Activated naive CD4-positive, alpha-beta T cell treated with anti-CD3 and anti-CD28 coated beads, Interleukin-2, amount 50 U/mL, for 16 hours (primary cell): Measurements from ENCODE around the gene SRP14.
"Not testable (repeated sequence)": the region's sequence is repeated elsewhere in the genome, so short reads cannot be mapped to it uniquely, and the experiment has no call there.

ENCODE experiments used
- DNase-seq: peaks from one replicate; pipeline ENCODE4 v3.0.0-alpha.2; 2020

Gene SRP14, protein sequence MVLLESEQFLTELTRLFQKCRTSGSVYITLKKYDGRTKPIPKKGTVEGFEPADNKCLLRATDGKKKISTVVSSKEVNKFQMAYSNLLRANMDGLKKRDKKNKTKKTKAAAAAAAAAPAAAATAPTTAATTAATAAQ

GRCh38 chr15:40038638-40039543 is at the start of gene SRP14:
Gene SRP14, minus strand, starts transcription at chr15:40039181. Its CDS starts 65 bp downstream, at chr15:40039116.
- DNase-seq: peak; percentile 95

GRCh38 chr15:40087991-40088928 is 49.3 kb upstream of the SRP14 start:
- DNase-seq: no peak

DNA sequence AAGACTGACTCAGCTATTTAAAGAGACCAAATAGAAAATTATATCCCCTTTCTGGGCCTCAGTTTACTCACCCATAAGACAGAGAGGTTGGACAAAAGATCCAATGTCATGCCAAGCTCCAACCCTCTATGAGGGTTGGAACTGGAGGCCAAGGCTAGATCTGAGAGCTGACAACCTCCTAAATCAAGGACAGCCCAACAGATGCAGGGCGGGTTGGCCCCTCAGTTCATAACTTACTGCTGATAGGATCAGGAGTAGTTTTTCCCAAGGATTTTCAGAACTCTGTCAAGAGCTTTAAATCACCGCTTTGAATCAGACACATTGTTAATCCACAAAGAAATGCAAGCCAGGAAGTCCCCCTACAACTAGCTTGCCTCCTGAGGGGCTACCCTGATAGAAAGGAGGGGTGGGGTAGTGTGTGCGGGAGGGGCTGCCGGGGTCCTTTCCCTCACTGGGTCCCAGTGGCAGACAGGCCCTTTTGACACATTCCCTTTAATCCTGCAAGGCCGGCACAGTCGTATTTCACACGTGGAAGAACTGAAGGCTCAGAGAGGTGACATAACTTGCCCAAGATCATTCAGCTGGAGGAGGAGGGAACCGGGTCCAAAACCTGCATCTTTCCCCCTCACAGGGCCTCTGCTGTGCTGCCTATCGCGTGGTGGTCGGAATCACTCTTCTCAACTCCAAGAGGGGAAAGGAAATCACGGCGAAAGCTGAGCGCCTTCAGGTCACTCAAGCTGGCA is 48.3 kb upstream of the SRP14 start:
- DNase-seq: no peak

DNA sequence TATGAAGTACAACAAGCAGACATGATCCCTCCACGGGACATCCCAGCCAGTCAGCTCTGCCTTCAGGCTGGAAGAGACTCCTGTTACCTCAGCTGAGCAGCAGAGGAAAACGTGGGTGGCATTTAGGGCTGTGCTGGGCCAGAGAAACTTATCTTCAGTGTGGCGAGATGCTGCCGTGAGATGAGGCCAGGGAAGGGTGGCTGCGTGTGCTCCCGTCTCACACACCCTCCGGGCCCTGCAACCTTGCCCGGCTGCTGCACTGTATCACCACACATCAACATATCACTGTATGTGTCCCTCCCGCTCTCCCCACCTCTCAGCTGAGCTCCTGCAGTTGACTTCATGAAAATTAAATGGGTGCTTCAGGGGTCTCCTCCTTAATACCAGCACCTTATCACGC is 46.3 kb upstream of the SRP14 start:
- no peak for DNase-seq

- DNase-seq: no peak
Measured at GRCh38 chr15:40084650-40085049, 45.7 kb upstream of the SRP14 start.

DNA sequence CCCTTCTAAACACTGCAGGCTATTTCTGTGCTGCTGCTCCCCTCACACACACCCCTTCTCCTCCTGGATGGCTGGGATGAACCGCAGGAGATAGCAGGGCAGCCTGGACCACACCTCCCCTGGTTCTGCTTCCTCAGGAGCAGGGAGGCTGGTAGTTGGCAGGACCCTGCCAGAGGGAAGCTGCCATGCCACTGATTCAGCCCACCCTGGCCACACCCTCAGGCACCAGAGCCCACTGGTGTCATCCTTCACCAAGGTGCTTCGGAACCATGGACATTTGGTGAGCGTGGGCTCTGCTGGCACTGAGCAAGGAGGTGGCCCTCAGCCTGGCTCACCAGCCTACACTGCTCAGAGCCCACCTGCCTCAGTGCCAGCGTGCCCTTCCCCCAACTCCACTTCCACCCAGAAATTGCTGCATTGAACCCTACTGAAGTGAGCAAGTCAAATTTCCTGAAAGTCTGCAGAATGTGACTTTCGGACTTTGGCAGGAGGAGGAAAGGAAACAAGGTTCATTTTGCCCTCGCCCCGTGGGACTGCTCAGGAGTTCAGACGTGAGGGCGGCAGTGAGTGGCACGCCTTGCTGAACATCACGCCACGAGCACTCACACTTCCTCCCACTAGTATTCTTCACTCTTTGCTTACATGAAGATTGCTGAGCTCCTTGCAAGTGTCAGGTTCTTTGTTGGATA is 43.4 kb upstream of the SRP14 start:
- no peak for DNase-seq

DNA sequence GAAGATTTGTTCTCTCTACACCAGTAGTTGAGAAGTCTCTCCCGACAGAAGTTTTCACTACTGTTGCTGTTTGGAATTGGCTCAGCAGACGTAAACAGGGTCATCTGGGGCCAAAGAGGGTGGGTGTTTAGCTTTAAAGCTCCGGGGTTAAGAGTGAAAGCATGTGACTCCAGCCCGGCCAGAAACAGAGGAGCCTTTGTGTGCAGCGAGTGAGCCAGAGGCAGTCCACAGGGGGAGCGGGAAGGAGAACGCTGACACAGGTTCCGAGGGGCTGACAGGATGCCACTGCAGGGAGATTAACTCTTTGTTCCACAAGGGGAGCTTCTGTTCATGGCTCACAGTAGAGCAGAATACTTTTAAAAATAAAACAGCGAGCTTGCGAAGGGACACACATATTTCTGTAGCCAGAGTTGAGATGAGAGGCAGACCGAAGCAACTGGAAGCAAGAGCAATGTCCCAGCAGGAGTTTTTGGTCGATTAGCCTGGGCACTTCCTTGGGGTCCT is 42.8 kb upstream of the SRP14 start:
- DNase-seq: no peak

DNA sequence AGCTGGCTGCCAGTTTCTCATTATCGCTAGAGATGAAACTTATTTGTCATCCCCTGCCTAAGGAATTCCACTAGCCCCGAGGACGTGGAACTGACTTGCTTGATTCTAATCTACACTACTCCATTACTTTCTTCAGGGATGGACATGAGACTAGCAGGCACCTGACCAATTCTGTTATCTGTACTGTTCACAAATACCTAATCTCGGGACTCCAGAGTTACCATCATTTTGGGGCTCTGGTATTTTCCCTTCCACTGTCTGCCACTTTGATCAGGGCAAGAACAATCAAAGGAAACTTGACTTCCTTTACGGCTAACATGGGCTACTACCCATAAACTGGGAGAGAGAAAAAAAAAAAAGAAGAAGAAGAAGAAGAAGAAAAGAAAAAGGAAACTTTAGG is 41.9 kb upstream of the SRP14 start:
- DNase-seq: no peak

DNA sequence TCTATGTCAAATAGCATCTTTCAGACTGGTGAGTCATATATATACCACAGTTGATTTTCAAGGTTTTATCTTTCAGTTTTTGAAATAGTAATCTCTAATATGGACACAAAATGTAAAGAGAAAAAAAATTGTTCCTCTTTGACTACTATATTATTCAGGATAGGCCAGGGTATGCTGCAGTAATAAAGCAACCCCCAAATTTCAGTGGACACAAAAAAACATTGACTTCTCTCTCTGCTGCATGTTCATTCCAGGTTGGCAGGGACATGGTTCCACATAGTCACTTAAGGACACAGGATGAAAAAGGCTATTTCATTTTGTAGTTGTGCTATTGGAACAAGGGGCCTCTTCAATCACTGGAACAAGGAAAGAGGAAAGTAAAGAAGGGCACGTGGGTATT is 41.1 kb upstream of the SRP14 start:
- no peak for DNase-seq

DNA sequence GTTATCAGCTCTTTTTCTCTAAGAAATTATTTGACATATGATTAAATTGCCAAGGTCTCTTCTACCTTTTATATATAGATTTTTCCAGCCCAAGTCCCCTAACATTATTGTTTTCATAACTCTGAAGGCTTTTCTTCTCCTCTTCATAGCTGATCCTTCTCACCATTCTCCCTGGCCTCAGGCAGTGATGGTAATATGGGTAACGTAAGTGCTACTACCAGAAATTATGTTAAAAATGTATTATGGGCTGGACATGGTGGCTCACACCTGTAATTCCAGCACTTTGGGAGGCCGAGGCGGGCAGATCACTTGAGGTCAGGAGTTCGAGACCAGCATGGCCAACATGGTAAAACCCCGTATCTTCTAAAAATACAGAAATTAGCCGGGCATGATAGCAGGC is 40.5 kb upstream of the SRP14 start:
- no peak for DNase-seq

GRCh38 chr15:40075298-40076044 is 36.5 kb upstream of the SRP14 start:
- no peak for DNase-seq

DNA sequence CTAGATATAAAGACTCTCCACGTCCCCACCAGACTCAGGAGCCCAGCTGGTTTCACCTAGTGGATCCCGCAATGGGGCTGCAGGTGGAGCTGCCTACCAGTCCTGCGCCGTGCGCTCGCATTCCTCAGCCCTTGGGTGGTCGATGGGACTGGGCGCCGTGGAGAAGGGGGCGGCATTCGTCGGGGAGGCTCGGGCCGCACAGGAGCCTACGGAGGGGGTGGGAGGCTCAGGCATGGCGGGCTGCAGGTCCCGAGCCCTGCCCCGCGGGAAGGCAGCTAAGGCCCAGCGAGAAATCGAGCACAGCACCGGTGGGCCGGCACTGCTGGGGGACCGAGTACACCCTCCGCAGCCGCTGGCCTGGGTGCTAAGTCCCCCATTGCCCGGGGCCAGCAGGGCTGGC is 35.7 kb upstream of the SRP14 start:
- not testable (repeated sequence) for DNase-seq

DNA sequence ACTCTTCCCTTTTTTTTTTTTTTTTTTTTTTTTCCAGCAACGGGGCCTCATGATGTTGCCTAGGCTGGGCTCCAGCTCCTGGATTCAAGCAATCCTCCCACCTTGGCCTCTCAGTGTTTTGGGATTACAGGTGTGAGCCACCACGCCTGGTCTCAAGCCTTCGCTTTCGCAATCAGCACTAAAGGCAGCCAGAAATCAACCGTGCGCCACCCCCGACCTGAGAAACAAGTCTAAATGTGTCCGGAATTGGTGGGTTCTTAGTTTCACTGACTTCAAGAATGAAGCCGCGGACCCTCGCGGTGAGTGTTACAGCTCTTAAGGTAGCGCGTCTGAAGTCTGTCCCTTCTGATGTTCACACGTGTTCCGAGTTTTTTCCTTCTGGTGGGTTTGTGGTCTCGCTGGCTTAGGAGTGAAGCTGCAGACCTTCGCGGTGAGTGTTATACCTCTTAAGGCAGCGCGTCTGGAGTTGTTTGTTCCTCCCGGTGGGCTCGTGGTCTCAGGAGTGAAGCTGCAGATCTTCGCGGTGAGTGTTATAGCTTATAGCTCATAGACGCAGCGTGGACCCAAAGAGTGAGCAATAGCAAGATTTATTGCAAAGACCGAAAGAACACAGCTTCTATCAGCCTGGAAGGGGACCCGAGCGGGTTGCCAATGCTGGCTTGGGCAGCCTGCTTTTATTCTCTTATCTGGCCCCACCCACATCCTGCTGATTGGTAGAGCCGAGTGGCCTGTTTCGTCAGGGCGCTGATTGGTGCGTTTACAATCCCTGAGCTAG is 34.9 kb upstream of the SRP14 start:
- DNase-seq: not testable (repeated sequence)

GRCh38 chr15:40072216-40072990 is 33.4 kb upstream of the SRP14 start:
- no peak for DNase-seq

DNA sequence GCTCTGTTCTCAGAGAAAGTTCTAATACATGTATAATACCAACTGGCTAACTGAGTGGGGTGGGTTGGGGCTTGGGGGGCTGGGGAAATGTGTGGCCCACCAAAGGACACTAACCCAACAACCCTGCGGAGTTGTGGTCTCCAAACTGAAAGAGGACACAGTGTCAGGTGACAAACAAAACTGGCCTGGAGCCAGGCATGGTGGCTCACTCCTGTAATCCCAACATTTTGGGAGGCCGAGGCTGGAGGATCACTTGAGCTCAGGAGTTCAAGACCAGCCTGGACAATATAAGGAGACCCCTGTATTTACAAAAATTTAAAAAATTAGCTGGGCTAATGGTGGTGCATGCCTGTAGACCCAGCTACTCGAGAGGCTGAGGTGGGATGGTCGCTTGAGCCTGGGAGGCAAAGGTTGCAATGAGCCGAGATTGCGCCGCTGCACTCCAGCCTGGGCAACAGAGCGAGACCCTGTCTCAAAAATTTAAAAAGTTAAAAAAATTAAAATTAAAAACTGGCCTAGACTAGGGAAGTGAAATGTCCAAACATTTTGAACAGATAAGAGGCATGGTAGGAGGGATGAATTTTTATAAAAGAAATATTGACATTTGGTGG is 31.7 kb upstream of the SRP14 start:
- no peak for DNase-seq

- no peak for DNase-seq
Measured at GRCh38 chr15:40070166-40070557, 31.2 kb upstream of the SRP14 start.

GRCh38 chr15:40069178-40070165 is 30.5 kb upstream of the SRP14 start:
- no peak for DNase-seq
